ENCODE data around the gene BTBD2. TPM values are rescaled to one million over a fixed set of nuclear protein-coding genes. Genes with fewer than 3 reads are reported as not detected.

Gene BTBD2
- total RNA-seq, 1 donor from 2014 or later, result 62.0 TPM

DNA sequence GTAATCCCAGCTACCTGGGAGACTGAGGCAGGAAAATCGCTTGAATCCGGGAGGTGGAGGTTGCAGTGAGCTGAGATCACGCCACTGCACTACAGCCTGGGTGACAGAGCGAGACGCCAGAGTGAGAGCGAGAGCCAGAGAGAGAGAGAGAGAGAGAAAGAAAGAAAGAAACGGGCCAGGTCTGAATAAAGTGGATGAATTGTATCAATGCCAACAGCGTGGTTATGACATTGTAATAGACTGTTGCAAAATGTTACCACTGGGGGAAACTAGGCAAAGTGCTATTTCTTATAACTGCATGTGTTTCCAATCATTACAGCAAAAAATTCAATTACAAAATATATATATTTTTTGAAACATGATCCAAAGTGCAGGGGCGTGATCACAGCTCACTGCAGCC lies 11.8 kb upstream of the BTBD2 start:
- Histone ChIP-seq H3K4me1 (peaks cover 40% of the 10 kb centered on the region), H3K9me3 (peaks cover 5% of the 10 kb centered on the region), H3K4me3 (no peak overlapping the region), H3K36me3 (no peaks in the 10 kb centered on the region), H3K27ac (peak overlapping the region; percentile 27), H3K27me3 (ENCODE audit: low read depth) (no peaks in the 10 kb centered on the region)
- ATAC-seq (no peak), DNase-seq (no peak)
- intact Hi-C loops (cut with DNase I), result no loop called here
- TF ChIP-seq, protein P1, sequence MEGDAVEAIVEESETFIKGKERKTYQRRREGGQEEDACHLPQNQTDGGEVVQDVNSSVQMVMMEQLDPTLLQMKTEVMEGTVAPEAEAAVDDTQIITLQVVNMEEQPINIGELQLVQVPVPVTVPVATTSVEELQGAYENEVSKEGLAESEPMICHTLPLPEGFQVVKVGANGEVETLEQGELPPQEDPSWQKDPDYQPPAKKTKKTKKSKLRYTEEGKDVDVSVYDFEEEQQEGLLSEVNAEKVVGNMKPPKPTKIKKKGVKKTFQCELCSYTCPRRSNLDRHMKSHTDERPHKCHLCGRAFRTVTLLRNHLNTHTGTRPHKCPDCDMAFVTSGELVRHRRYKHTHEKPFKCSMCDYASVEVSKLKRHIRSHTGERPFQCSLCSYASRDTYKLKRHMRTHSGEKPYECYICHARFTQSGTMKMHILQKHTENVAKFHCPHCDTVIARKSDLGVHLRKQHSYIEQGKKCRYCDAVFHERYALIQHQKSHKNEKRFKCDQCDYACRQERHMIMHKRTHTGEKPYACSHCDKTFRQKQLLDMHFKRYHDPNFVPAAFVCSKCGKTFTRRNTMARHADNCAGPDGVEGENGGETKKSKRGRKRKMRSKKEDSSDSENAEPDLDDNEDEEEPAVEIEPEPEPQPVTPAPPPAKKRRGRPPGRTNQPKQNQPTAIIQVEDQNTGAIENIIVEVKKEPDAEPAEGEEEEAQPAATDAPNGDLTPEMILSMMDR (IDR thresholded peaks at IDR 0.05), result no peak

DNA sequence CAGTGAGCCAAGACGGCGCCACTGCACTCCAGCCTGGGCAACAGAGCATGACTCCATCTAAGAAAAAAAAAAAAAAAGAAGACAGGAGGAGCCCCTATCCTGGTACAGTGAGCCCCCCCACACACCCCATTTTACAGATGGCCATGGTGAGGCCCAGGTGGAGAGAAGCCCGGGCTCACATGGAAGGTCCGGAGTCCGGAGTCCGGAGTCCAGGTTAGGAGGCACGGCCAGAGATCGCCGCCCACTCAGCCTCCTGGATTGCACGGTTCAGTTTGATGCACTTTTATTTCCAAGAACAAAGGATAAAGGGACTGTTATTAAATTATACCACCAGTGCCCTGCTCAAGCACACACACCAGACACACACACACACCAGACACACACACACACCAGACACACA lies 11.3 kb upstream of the BTBD2 start:
- intact Hi-C loops (cut with DNase I), result no loop called here
- ATAC-seq, result no peak
- no peaks in the 10 kb centered on the region for H3K27me3 ChIP-seq (ENCODE audit: low read depth)
- no peaks in the 10 kb centered on the region for H3K36me3 ChIP-seq
- no peak overlapping the region for H3K27ac ChIP-seq
- TF ChIP-seq, protein P1 (IDR thresholded peaks at IDR 0.05), result no peak
- peaks cover 5% of the 10 kb centered on the region for H3K9me3 ChIP-seq
- H3K4me1 ChIP-seq, result peaks cover 34% of the 10 kb centered on the region
- DNase-seq, result no peak
- H3K4me3 ChIP-seq, result no peak overlapping the region

DNA sequence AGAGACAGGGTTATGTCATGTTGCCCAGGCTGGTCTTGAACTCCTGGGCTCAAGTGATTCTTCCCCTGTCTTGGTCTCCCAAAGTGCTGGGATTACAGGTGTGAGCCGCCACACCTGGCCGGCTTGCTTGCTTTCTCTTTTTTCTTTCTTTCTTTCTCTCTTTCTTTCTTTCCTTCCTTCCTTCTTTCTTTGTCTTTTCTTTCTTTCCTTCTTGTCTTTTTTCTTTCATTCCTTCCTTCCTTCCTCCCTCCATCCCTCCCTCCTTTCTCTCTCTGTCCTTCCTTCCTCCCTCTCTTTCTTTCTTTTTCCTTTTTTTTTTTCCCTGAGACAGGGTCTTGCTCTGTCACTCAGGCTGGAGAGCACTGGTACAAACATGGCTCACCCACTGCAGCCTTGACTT lies 6.8 kb upstream of the BTBD2 start:
- no peak for ATAC-seq

DNA sequence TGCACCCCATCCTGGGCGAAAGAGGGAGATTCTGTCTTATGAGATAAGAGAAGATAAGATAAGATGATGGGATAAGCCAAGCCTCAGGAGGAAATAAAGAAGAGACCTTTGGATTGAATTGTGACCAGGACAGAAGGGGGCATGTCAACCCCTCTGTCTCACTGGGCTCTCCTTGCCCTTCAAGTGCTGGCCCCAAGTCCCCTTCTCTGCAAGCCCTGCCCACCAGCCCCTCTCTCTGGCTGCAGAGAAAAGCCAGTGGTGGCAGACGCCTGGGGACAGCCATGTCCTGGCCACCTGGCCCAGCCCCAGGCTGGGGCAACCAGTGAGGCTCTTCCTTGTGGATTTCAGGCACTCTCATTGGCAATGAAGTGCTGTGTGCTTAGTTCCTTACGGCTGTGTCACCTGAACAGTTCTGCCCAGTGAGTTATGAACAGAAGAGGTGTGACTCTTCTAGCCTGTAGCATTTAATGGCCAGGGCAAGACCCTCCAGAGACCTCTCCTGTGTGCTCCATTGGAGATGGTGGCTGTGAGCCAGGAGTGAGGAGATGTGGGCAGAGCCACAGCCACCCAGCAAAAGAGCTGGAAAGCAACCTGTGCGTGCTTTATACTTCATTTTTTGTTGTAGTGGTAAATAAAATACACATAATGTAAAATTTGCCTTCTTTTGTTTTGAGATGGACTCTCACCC lies 6.1 kb upstream of the BTBD2 start:
- peak; percentile 28 to 61 for ATAC-seq
- Histone ChIP-seq H3K9me3 (peaks cover 5% of the 10 kb centered on the region), H3K27ac (no peak overlapping the region), H3K4me1 (peaks cover 6% of the 10 kb centered on the region), H3K4me3 (no peak overlapping the region), H3K27me3 (ENCODE audit: low read depth) (no peaks in the 10 kb centered on the region), H3K36me3 (no peaks in the 10 kb centered on the region)
- DNase-seq, result no peak
- TF ChIP-seq, protein P1 (IDR thresholded peaks at IDR 0.05), result no peak
- intact Hi-C loops (cut with DNase I), result no loop called here

More for the DNA sequence above, 6.8 kb upstream of the BTBD2 start:
- H3K27ac ChIP-seq, result no peak overlapping the region
- TF ChIP-seq, protein P1 (IDR thresholded peaks at IDR 0.05), result no peak
- no peak overlapping the region for H3K4me3 ChIP-seq
- no peaks in the 10 kb centered on the region for H3K36me3 ChIP-seq
- H3K27me3 ChIP-seq (ENCODE audit: low read depth), result no peaks in the 10 kb centered on the region
- DNase-seq, result no peak
- peaks cover 5% of the 10 kb centered on the region for H3K9me3 ChIP-seq
- intact Hi-C loops (cut with DNase I), result no loop called here
- peaks cover 10% of the 10 kb centered on the region for H3K4me1 ChIP-seq

DNA sequence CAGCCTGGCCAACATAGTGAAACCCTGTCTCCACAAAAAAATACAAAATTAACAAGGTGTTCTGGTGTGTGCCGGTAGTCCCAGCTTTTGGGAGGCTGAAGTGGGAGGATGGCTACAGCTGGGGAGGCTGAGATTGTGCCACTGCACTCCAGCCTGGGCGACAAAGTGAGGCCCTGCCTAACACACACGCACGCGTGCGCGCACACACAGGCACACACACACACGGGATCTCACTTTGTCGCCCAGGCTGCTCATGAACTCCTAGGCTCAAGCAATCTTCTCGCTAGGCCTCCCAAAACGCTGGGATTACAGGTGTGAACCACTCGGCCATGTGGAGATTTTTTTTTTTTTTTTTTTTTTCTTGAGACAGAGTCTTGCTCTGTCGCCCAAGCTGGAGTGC lies 3.2 kb upstream of the BTBD2 start:
- TF ChIP-seq, protein P1 (IDR thresholded peaks at IDR 0.05), result no peak
- DNase-seq (no peak), ATAC-seq (no peak)
- H3K9me3 ChIP-seq, result no peaks in the 10 kb centered on the region
- H3K4me3 ChIP-seq, result no peak overlapping the region
- intact Hi-C loops (cut with DNase I), result loop anchor here (10.0 kb wide), 1 partner anchor 56 kb away; no protein-coding TSS in a partner anchor
- no peaks in the 10 kb centered on the region for H3K27me3 ChIP-seq (ENCODE audit: low read depth)
- no peaks in the 10 kb centered on the region for H3K36me3 ChIP-seq
- H3K4me1 ChIP-seq, result peaks cover 12% of the 10 kb centered on the region
- no peak overlapping the region for H3K27ac ChIP-seq
